Colonic mucosa (tissue), 4 donors: ENCODE results near the gene NODAL. TPM values are rescaled to one million over a fixed set of nuclear protein-coding genes. Genes with fewer than 3 reads are reported as not detected.

Experiments
- DNase-seq: peaks from one replicate; pipeline ENCODE4 v3.0.0-alpha.2; 2020
- H3K27ac ChIP-seq: fragments of 200-600 bp; one replicate; pipeline ENCODE4 v1.8.0; 2021
- H3K27me3 ChIP-seq: fragments of 200-600 bp; one replicate; pipeline ENCODE4 v1.8.0; 2021
- H3K36me3 ChIP-seq: fragments of 200-600 bp; one replicate; pipeline ENCODE4 v1.8.0; 2021
- H3K4me1 ChIP-seq: fragments of 200-600 bp; one replicate; pipeline ENCODE4 v1.8.0; 2021; ENCODE audit warnings: mild to moderate bottlenecking
- H3K4me3 ChIP-seq: fragments of 200-600 bp; one replicate; pipeline ENCODE4 v1.8.0; 2021
- H3K9ac ChIP-seq, 2 donors: one replicate each; pipeline ENCODE4 v1.7.0; 2013; ENCODE audit warnings: control low read depth in 2 of 2, low read depth in 2 of 2, low read length in 2 of 2
- H3K9me3 ChIP-seq: fragments of 200-600 bp; one replicate; pipeline ENCODE4 v1.8.0; 2021
- CTCF ChIP-seq: fragments of 200-600 bp; IDR thresholded peaks from one replicate; pipeline ENCODE4 v1.8.0; 2022; ENCODE audit warnings: antibody characterized with exemption, mild to moderate bottlenecking
- intact Hi-C: fragments of 100-400 bp; cut with DNase I; formaldehyde crosslinking; loops from one replicate; pipeline ENCODE4 v1.14.1; 2022
- total RNA-seq, 2 donors: library from RNA; stranded (reverse); fragmentation: NEBNext Ultra II Directional in 1 of 2; extraction: Animal tissue kit (Norgen Biotek cat#: 25700) in 1 of 2; gene quantifications; one replicate each; pipeline ENCODE4 v1.2.1, GENCODE V29; 2021
- donor health status: healthy.
- donor health status: DM: no; HTN: no; CAD: no.
- donor health status: DM: no; HTN: no; CAD: no.

Gene NODAL
- total RNA-seq, 2 donors from 2014 or later: 0.17 TPM; not detected in 1

- Histone ChIP-seq H3K27me3 (no peaks in the 10 kb centered on the region), H3K36me3 (no peaks in the 10 kb centered on the region), H3K4me1 (peaks cover 1% of the 10 kb centered on the region), H3K9ac (no peak overlapping the region), H3K27ac (no peak overlapping the region), H3K9me3 (no peaks in the 10 kb centered on the region), H3K4me3 (no peak overlapping the region)
- intact Hi-C loops: no loop called here
- no peak for TF ChIP-seq CTCF
- DNase-seq: no peak
Observed at GRCh38 chr10:70472799-70473454, 31.4 kb upstream of the NODAL start.

- Histone ChIP-seq H3K36me3 (no peaks in the 10 kb centered on the region), H3K9me3 (no peaks in the 10 kb centered on the region), H3K27ac (no peak overlapping the region), H3K9ac (no peak overlapping the region), H3K27me3 (no peaks in the 10 kb centered on the region), H3K4me3 (no peak overlapping the region), H3K4me1 (no peaks in the 10 kb centered on the region)
- intact Hi-C loops: no loop called here
- no peak for TF ChIP-seq CTCF
- no peak for DNase-seq
Observed at GRCh38 chr10:70466951-70467350, 25.5 kb upstream of the NODAL start.

- H3K27me3 ChIP-seq: no peaks in the 10 kb centered on the region
- no peak for DNase-seq
- no peaks in the 10 kb centered on the region for H3K4me1 ChIP-seq
- no peak for TF ChIP-seq CTCF
- intact Hi-C loops: no loop called here
- H3K4me3 ChIP-seq: no peak overlapping the region
- H3K36me3 ChIP-seq: no peaks in the 10 kb centered on the region
- H3K27ac ChIP-seq: no peak overlapping the region
- no peaks in the 10 kb centered on the region for H3K9me3 ChIP-seq
- H3K9ac ChIP-seq: no peak overlapping the region
Observed at GRCh38 chr10:70465832-70466231, 24.4 kb upstream of the NODAL start.

GRCh38 chr10:70465278-70465677 is 23.8 kb upstream of the NODAL start:
- H3K27ac ChIP-seq: no peak overlapping the region
- no peak for TF ChIP-seq CTCF
- DNase-seq: no peak
- no peak overlapping the region for H3K4me3 ChIP-seq
- H3K36me3 ChIP-seq: no peaks in the 10 kb centered on the region
- no peaks in the 10 kb centered on the region for H3K9me3 ChIP-seq
- no peaks in the 10 kb centered on the region for H3K4me1 ChIP-seq
- intact Hi-C loops: no loop called here
- H3K9ac ChIP-seq: no peak overlapping the region
- no peaks in the 10 kb centered on the region for H3K27me3 ChIP-seq

- no peak for DNase-seq
- TF ChIP-seq CTCF: no peak
- H3K4me1 ChIP-seq: peaks cover 4% of the 10 kb centered on the region
- H3K27ac ChIP-seq: no peak overlapping the region
- no peaks in the 10 kb centered on the region for H3K36me3 ChIP-seq
- H3K9me3 ChIP-seq: no peaks in the 10 kb centered on the region
- H3K27me3 ChIP-seq: peaks cover 15% of the 10 kb centered on the region
- no peak overlapping the region for H3K9ac ChIP-seq
- intact Hi-C loops: loop anchor here (2.0 to 5.0 kb wide), 2 partner anchors 78 to 295 kb away; no protein-coding TSS in a partner anchor
- H3K4me3 ChIP-seq: no peak overlapping the region
Observed at GRCh38 chr10:70462349-70462984, 21.0 kb upstream of the NODAL start.
